Measurements from ENCODE around the gene PLK3. TPM values are rescaled to one million over a fixed set of nuclear protein-coding genes. Genes with fewer than 3 reads are reported as not detected.

PLK3 gene
- total and polyA plus RNA-seq, 9 of the 15 experiments (the other 6 are each of a cell fraction or from before 2014, with no cell fraction given) = 0.52 to 22.7 (median 11.0) TPM

- TF ChIP-seq ZNF609 (CRISPR knock-in tag; IDR thresholded peaks at IDR 0.05; ENCODE audit: borderline replicate concordance) (no peak), BRD4 (IDR thresholded peaks at IDR 0.05) (peak; percentile 70; the same call in 1 of the 2 replicates), ZNF740 (CRISPR knock-in tag; IDR thresholded peaks at IDR 0.05) (0 out of 2 replicates have a peak, but pooled peaks have one; percentile 13), ZNF740 (tag; IDR thresholded peaks at IDR 0.05) (no peak), POLR2A (conservative IDR thresholded peaks at IDR 0.05) (peak; percentile 100), GABPA (tag; conservative IDR thresholded peaks at IDR 0.05; ENCODE audit: low read depth) (peak; percentile 82), ZNF511 (CRISPR knock-in tag; IDR thresholded peaks at IDR 0.05) (peak; percentile 79), ZHX1 (conservative IDR thresholded peaks at IDR 0.05; ENCODE audit: low read length) (peak; percentile 30; the same call in 1 of the 2 replicates), GATAD2A (IDR thresholded peaks at IDR 0.05) (peak; percentile 57; the same call in 1 of the 2 replicates), ZNF445 (CRISPR knock-in tag; IDR thresholded peaks at IDR 0.05; ENCODE audit: low read depth) (peak; percentile 90), HINFP (tag; conservative IDR thresholded peaks at IDR 0.05; ENCODE audit: low read depth) (0 out of 2 replicates have a peak, but pooled peaks have one; percentile 30), MCM7 (IDR thresholded peaks at IDR 0.05) (peak in 1 of 2 experiments; percentile 77; a peak in 1 of 4 replicates), HMBOX1 (IDR thresholded peaks at IDR 0.05) (peak; percentile 98), TAL1 (IDR thresholded peaks at IDR 0.05) (no peak), GTF2A2 (tag; IDR thresholded peaks at IDR 0.05) (peak; percentile 99), NFXL1 (CRISPR knock-in tag; IDR thresholded peaks at IDR 0.05) (0 out of 2 replicates have a peak, but pooled peaks have one; percentile 62)
These were observed 19.6 kb downstream of the PLK3 start (continued) for GRCh38 chr1:44819608-44820327.
